DMS53 treated with DMSO at 0.1 percent for 48 hours (cell line): ENCODE measurements around the gene SPSB3.

Source experiments
- DNase-seq: peaks from one replicate; lab custom pipeline; 2025; ENCODE audit not compliant: unreplicated experiment; lab: John Stamatoyannopoulos, UW

The SPSB3 gene

DNA sequence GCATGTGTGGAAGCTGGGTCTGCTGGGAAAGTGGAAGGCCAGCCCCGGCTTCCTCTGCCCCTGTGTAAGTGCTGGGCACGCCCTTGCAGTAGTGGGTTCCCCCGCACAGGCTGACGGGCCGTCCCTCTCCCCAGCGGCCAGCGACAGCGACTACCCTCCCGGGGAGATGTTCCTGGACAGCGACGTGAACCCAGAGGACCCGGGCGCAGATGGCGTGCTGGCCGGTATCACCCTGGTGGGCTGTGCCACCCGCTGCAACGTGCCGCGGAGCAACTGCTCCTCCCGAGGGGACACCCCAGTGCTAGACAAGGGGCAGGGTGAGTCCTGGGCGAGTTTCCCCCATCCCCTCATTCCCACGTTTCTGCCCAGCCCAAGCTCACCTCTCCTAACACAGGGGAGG is 16.5 kb downstream of the SPSB3 start:
- no peak for DNase-seq

DNA sequence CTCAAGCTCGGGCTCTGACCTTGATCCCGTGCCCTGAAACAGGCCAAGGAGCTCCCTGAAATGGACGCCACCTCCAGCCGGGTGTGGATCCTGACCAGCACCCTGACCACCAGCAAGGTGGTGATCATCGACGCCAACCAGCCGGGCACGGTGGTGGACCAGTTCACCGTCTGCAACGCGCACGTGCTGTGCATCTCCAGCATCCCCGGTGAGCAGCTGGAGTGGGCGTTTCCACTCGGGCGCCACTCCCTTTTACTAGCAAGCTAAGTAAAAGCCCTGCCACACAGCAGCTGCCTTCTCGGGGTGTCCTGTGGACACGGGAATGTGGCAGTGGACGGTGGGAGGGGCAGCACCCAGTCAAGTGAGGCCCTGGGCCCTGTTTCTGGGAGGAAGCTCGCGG is 17.4 kb downstream of the SPSB3 start:
- DNase-seq: no peak

GRCh38 chr16:1763521-1764511 is 18.6 kb downstream of the SPSB3 start:
- DNase-seq: no peak

GRCh38 chr16:1762879-1763520 is 19.4 kb downstream of the SPSB3 start:
- DNase-seq: no peak

DNA sequence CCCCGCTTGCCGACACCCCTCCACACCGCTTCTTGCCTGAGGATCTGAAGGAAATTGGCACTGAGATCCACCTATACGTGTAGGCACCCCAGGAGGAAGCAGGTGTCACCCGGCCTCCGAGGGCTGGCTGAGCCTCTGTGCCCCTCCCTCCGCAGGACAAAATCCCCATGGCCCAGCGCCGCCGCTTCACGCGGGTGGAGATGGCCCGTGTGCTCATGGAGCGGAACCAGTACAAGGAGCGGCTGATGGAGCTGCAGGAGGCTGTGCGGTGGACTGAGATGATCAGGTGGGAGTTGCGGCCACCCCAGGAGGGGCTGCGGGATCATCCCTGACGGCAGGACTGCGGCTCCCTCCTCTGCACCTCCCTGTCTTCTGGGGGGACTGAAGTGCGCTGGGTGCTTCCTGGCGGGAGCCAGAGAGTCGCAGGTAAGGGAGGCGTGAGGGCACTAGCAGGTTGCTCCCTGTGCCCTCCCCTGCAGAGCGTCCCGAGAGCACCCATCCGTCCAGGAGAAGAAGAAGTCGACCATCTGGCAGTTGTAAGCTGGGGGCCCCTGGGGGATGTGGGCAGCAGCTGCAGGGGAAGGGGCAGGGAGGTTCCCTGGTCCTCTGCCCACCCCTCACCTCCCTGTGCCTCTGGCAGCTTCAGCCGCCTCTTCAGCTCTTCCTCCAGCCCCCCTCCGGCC is 20.0 kb downstream of the SPSB3 start:
- no peak for DNase-seq

GRCh38 chr16:1761751-1762150 is 20.6 kb downstream of the SPSB3 start:
- DNase-seq: no peak

DNA sequence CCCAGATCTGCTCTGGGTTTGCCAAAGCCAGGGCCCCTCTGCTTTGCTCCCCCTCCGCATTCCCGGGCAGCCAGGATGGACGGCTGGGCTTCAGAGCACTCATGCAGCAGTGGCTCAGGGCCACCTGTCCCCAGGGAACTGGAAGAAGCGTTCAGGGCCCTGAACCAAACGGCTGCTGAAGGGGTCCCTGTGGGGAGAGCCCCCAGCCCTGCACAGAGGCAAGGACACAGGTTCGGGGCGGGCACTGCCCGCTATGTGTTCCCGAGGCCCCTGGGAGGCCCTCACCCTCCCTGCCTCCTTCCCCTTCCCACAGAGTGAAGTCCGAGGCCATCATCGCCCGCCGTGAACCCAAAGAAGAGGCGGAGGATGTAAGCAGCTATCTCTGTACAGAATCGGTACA is 21.5 kb downstream of the SPSB3 start:
- no peak for DNase-seq

GRCh38 chr16:1759511-1759910 is 22.9 kb downstream of the SPSB3 start:
- no peak for DNase-seq

DNA sequence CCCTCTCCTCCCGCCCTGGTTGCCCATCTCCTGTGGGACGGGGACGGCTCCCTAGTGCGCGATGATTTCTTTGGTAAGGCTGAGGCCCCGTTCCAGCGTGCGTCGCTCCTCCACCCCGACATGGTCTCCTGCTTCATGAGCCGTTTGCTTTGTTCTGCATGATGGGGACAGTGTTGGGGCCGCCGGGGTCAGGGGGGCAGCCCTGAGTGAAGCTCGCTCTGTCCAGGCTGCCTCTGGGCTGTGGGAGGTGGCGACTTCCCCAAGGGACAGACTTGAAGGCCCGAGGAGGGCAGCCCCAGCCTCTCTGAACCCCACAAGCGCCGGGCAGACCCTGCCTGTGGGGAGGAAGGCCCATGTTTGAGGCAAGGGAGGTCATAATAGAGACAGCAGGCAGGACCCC is 23.4 kb downstream of the SPSB3 start:
- no peak for DNase-seq

DNA sequence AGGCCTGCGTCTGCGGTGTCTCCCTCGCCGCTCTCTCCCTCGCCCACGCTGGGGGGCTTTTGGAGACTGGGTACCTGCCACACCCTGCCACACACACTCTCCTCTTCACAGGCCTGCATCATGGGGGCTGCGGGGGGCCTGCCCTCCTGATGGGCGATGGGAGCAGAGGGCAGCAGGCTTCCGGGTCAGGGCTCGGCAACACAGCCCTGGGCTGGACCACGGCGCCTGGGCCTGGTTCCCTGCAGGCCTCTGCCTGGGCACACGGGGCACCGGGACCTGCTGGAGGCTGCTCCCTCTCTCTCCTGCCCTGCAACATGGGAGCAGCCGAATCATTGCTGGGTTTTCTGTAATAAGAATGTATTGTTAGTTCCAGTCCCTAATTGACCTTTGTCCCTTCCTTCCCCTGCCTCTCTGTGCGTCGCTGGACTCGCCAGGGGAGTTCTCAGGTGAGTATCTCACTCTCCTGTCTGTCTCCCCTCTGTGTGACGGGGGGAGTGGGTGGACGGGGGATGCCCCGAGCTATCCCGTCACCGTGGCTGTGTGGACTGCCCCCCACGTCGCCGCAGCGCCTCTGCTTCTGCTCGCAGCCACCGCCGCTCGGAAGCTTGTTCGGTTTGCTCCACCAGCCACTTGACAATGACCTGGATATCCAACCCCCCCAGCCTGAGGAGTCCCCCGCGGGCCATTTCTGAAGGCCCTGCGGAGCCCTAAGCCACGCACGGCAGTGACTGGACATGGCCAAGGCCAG is 24.5 kb downstream of the SPSB3 start:
- no peak for DNase-seq

GRCh38 chr16:1754204-1754603 is 28.2 kb downstream of the SPSB3 start:
- no peak for DNase-seq

- DNase-seq: no peak
Measured at GRCh38 chr16:1752853-1753252, 29.5 kb downstream of the SPSB3 start.

DNA sequence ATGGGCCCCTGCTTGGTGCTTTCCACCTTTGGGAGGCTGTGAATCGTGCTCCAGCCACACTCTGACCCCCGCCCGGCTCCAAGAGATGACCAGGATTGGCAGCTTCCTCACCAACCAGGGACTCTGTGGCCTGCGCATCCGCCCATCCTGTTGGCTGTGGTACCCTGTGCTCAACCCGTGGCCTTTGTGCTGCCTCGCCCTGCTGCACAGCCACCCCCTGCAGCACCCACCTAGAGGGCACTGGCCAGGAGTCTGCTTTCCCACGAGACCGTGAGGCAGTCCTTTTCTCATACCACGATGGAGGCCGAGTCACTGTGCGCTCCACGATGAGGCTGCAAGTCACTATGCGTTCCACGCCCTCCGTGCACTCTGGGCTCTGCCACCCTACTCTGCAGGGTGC is 30.4 kb downstream of the SPSB3 start:
- no peak for DNase-seq

GRCh38 chr16:1749152-1750117 is 32.9 kb downstream of the SPSB3 start:
- DNase-seq: no peak

GRCh38 chr16:1747934-1748333 is 34.4 kb downstream of the SPSB3 start:
- no peak for DNase-seq

GRCh38 chr16:1746693-1747195 is 35.6 kb downstream of the SPSB3 start:
- DNase-seq: no peak

- DNase-seq: no peak
Measured at GRCh38 chr16:1745900-1746692, 36.3 kb downstream of the SPSB3 start.

GRCh38 chr16:1745181-1745899 is 37.0 kb downstream of the SPSB3 start:
- no peak for DNase-seq
